Omental fat pad (tissue), 4 donors: ENCODE data around the gene CNTRL. TPM values are rescaled to one million over a fixed set of nuclear protein-coding genes. Genes with fewer than 3 reads are reported as not detected.
A peak's percentile ranks its signal among the peaks of the same experiment; 100 is the strongest.
"Not testable (repeated sequence)": the region's sequence is repeated elsewhere in the genome, so short reads cannot be mapped to it uniquely, and the experiment has no call there.

Experiments
- ATAC-seq: fragments of 150-250 bp; one replicate; pipeline ENCODE4 v1.9.1; 2016; ENCODE audit warnings: mild to moderate bottlenecking, moderate library complexity; ENCODE audit not compliant: low FRiP score
- DNase-seq: peaks from one replicate; pipeline ENCODE4 v3.0.0-alpha.2; 2019; ENCODE audit warnings: low spot score
- CTCF ChIP-seq, 3 donors: fragments of 450-650 bp; IDR thresholded peaks; one replicate each; pipeline ENCODE4 v1.5.1; 2016 to 2017; ENCODE audit warnings: antibody characterized with exemption in 3 of 3, mild to moderate bottlenecking in 3 of 3, moderate library complexity in 2 of 3
- total RNA-seq, 4 donors: library from RNA; depleted of rRNA; stranded (reverse); fragments of >200 nt; gene quantifications; one replicate each; pipeline ENCODE4 v1.1.0, GENCODE V29; 2016

CNTRL gene
- total RNA-seq, 4 donors from 2014 or later, result 16.6 to 24.7 (median 17.8) TPM

GRCh38 chr9:121168052-121168451 is 93.3 kb downstream of the CNTRL start:
- no peak for ATAC-seq
- TF ChIP-seq CTCF (IDR thresholded peaks at IDR 0.05), result no peak

GRCh38 chr9:121169094-121169601 is 94.4 kb downstream of the CNTRL start:
- DNase-seq (no peak), ATAC-seq (peak; percentile 71)
- TF ChIP-seq CTCF (IDR thresholded peaks at IDR 0.05), result no peak

More at GRCh38 chr9:121168052-121168451, 93.3 kb downstream of the CNTRL start:
- DNase-seq, result no peak

GRCh38 chr9:121171236-121171635 is 96.5 kb downstream of the CNTRL start:
- no peak for TF ChIP-seq CTCF (IDR thresholded peaks at IDR 0.05)
- no peak for ATAC-seq
- no peak for DNase-seq

GRCh38 chr9:121172726-121173487 is 98.2 kb downstream of the CNTRL start:
- TF ChIP-seq CTCF (IDR thresholded peaks at IDR 0.05), result no peak
- no peak for DNase-seq
- ATAC-seq, result no peak

GRCh38 chr9:121173501-121173900 is 98.7 kb downstream of the CNTRL start:
- DNase-seq (no peak), ATAC-seq (no peak)
- TF ChIP-seq CTCF (IDR thresholded peaks at IDR 0.05), result no peak

- no peak for TF ChIP-seq CTCF (IDR thresholded peaks at IDR 0.05)
- DNase-seq (no peak), ATAC-seq (no peak)
These were observed 104.1 kb downstream of the CNTRL start for GRCh38 chr9:121178676-121179372.

- ATAC-seq, DNase-seq: not testable (repeated sequence)
These were observed 104.6 kb downstream of the CNTRL start for GRCh38 chr9:121179373-121179721.
